ENCODE measurements around the gene KCNK5. TPM values are rescaled to one million over a fixed set of nuclear protein-coding genes. Genes with fewer than 3 reads are reported as not detected.

The KCNK5 gene
- total and polyA plus RNA-seq, 9 of the 15 experiments (the other 6 are each of a cell fraction or from before 2014, with no cell fraction given), result 1.5 to 45.8 (median 25.8) TPM

- Histone ChIP-seq H3K9me3 (replicated peaks; ENCODE audit: control insufficient read depth, insufficient read depth, low read depth, low read length) (peaks cover 7% of the 10 kb centered on the region), H3K4me1 (replicated peaks in 1 of 2; ENCODE audit: control insufficient read depth in 2 of 2, insufficient read depth in 2 of 2, low read length in 2 of 2) (no peaks in the 10 kb centered on the region), H3K27me3 (ENCODE audit: control insufficient read depth in 2 of 2, insufficient read depth in 2 of 2, low read length in 2 of 2) (no peaks in the 10 kb centered on the region; a peak in 2 of 5 replicates), H4K20me1 (replicated peaks; ENCODE audit: control insufficient read depth, insufficient read depth, low read length) (peaks cover 6% of the 10 kb centered on the region; the same call in 1 of the 2 replicates), H3K4me3 (no peak overlapping the region), H3K36me3 (ENCODE audit: control insufficient read depth, insufficient read depth, low read length) (no peaks in the 10 kb centered on the region), H3K79me2 (ENCODE audit: control insufficient read depth, insufficient read depth, low read length) (no peaks in the 10 kb centered on the region), H2AFZ (ENCODE audit: low read depth, low read length) (no peak overlapping the region), H3K9me1 (ENCODE audit: control insufficient read depth, insufficient read depth, low read length) (no peaks in the 10 kb centered on the region), H3K4me2 (ENCODE audit: insufficient read depth, low read length) (no peak overlapping the region), H3K27ac (ENCODE audit: extremely low read depth, low read depth, low read length) (no peak overlapping the region), H3K9ac (ENCODE audit: insufficient read depth in 1 of 2, low read depth in 2 of 2, low read length in 2 of 2) (0 out of 4 replicates have a peak overlapping the region, but pooled peaks of 1 of the 2 experiments have one; percentile 16)
- in situ Hi-C loops (cut with MboI), result loop anchor here (5.0 to 10.0 kb wide), 2 partner anchors 134 to 173 kb away; no protein-coding TSS in a partner anchor
- ChIA-PET CTCF (ENCODE audit: low intra/inter-chr PET ratio) (interaction anchor here (5.2 kb wide), 1 partner anchor 134 kb away, joined by 84 read pairs; no protein-coding TSS in a partner anchor), POLR2A (interaction anchor here (0.6 to 1.5 kb wide), 3 partner anchors 71 to 135 kb away, joined by 3 to 4 read pairs (median 4); no protein-coding TSS in a partner anchor)
- 17% methylated on average over 10 of the region's 10 CpGs for WGBS (ENCODE audit: insufficient coverage, low coverage, missing lambda C conversion rate)
- ATAC-seq, result no peak
- no peak for DNase-seq (ENCODE audit: extremely low read depth in 1 of 4, low spot score in 3 of 4)
- peak; percentile 48 for FAIRE-seq
- intact Hi-C loops (cut with micrococcal nuclease), result loop anchor here (2.0 to 10.0 kb wide), 3 partner anchors 59 to 293 kb away; partner anchors contain the start of gene KCNK5
- TF ChIP-seq BCL6 (CRISPR knock-in tag; IDR thresholded peaks at IDR 0.05) (no peak), ARID4B (CRISPR knock-in tag; IDR thresholded peaks at IDR 0.05) (no peak), FOXJ2 (tag; IDR thresholded peaks at IDR 0.05) (no peak), HLTF (IDR thresholded peaks at IDR 0.05) (no peak), ZNF12 (CRISPR knock-in tag; IDR thresholded peaks at IDR 0.05) (no peak), SREBF2 (CRISPR knock-in tag; IDR thresholded peaks at IDR 0.05) (no peak)
- no TSS peak for BruUV-seq (replicated peaks)
Measured at GRCh38 chr6:39167866-39168625, 61.2 kb downstream of the KCNK5 start.
